Body of pancreas (tissue), 4 donors: ENCODE results near the gene DNAJB1.

Experiments
- POLR2A ChIP-seq, 3 donors: fragments of 450-650 bp; IDR thresholded peaks; one replicate each; pipeline ENCODE4 v1.6.1; 2016; ENCODE audit warnings: antibody characterized with exemption in 3 of 3, mild to moderate bottlenecking in 2 of 3
- TF ChIP-seq, protein P1 (sequence below), 7 experiments: fragments of 450-650 bp in 4 of 7; fragments of 200-600 bp in 3 of 7; sonication (generic) in 3 of 7; IDR thresholded peaks; one replicate each; pipeline ENCODE4 v1.5.1; 2016 to 2019; ENCODE audit warnings: antibody characterized with exemption in 7 of 7

DNA sequence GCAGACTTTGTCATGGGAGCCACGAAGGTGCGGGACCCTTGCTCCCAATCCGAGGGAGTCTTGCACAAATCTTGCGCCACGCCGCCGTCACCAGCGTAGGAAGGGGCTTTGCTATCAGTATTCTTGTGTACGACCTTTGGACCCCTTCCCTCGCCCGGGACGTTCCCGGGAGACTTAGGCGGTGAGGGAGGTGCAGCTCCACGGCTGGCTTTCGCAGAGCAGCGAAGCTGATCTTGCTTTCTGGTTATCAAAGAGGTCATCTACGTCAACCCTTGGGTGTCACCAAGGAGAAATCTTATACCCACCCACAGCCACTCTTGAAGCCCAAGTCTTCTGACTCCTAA, 11.8 kb upstream of the DNAJB1 start:
- TF ChIP-seq POLR2A (IDR thresholded peaks at IDR 0.05), result no peak
- TF ChIP-seq, protein P1, sequence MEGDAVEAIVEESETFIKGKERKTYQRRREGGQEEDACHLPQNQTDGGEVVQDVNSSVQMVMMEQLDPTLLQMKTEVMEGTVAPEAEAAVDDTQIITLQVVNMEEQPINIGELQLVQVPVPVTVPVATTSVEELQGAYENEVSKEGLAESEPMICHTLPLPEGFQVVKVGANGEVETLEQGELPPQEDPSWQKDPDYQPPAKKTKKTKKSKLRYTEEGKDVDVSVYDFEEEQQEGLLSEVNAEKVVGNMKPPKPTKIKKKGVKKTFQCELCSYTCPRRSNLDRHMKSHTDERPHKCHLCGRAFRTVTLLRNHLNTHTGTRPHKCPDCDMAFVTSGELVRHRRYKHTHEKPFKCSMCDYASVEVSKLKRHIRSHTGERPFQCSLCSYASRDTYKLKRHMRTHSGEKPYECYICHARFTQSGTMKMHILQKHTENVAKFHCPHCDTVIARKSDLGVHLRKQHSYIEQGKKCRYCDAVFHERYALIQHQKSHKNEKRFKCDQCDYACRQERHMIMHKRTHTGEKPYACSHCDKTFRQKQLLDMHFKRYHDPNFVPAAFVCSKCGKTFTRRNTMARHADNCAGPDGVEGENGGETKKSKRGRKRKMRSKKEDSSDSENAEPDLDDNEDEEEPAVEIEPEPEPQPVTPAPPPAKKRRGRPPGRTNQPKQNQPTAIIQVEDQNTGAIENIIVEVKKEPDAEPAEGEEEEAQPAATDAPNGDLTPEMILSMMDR (IDR thresholded peaks at IDR 0.05), result no peak
